Heart left ventricle (tissue), 16 donors: Measurements from ENCODE around the gene NELL1. TPM values are rescaled to one million over a fixed set of nuclear protein-coding genes. Genes with fewer than 3 reads are reported as not detected.

Source experiments
- ATAC-seq, 4 donors: fragments of 200-7000 bp; cut with Tn5 transposase; one replicate each; pipeline ENCODE4 v1.9.1; 2020 to 2022; ENCODE audit warnings: moderate library complexity in 4 of 4, mild to moderate bottlenecking in 3 of 4, moderate number of reproducible peaks in 1 of 4
- DNase-seq, 5 donors: peaks; one replicate each; pipeline ENCODE4 v3.0.0-alpha.2; 2020
- H3K27ac ChIP-seq, 12 donors: fragments of 200-600 bp; sonication (generic) in 4 of 12; one replicate each; pipeline versions ENCODE4 v1.5.0 to v1.8.0; 2016 to 2022; ENCODE audit warnings: mild to moderate bottlenecking in 2 of 12
- H3K27me3 ChIP-seq, 9 donors: fragments of 200-600 bp; sonication (generic) in 2 of 9; one replicate each; pipeline versions ENCODE4 v1.5.1 to v1.8.0; 2016 to 2022; ENCODE audit warnings: mild to moderate bottlenecking in 3 of 9
- H3K36me3 ChIP-seq, 9 donors: fragments of 200-600 bp; sonication (generic) in 2 of 9; one replicate each; pipeline versions ENCODE4 v1.5.0 to v1.8.0; 2018 to 2022; ENCODE audit warnings: mild to moderate bottlenecking in 2 of 9
- H3K4me1 ChIP-seq, 12 donors: fragments of 200-600 bp; sonication (generic) in 4 of 12; one replicate each; pipeline versions ENCODE4 v1.5.0 to v1.8.0; 2016 to 2022; ENCODE audit warnings: mild to moderate bottlenecking in 3 of 12
- H3K4me3 ChIP-seq, 12 donors: fragments of 200-600 bp; sonication (generic) in 4 of 12; one replicate each; pipeline versions ENCODE4 v1.5.0 to v1.8.0; 2017 to 2022; ENCODE audit warnings: mild to moderate bottlenecking in 9 of 12, moderate library complexity in 4 of 12
- H3K9me3 ChIP-seq, 12 donors: fragments of 200-600 bp; sonication (generic) in 4 of 12; one replicate each; pipeline versions ENCODE4 v1.5.0 to v1.8.0; 2016 to 2022; ENCODE audit warnings: mild to moderate bottlenecking in 1 of 12
- CTCF ChIP-seq, 12 donors: fragments of 200-600 bp; sonication (generic) in 4 of 12; IDR thresholded peaks; one replicate each; pipeline versions ENCODE4 v1.5.0 to v1.8.0; 2018 to 2022; ENCODE audit warnings: antibody characterized with exemption in 12 of 12, mild to moderate bottlenecking in 5 of 12
- POLR2A ChIP-seq, 2 donors: fragments of 450-650 bp; IDR thresholded peaks; one replicate each; pipeline ENCODE4 v1.6.1; 2017; ENCODE audit warnings: antibody characterized with exemption in 2 of 2, mild to moderate bottlenecking in 2 of 2, moderate library complexity in 2 of 2
- WGBS, 4 donors: extraction: QIAGEN DNeasy Blood & Tissue Kit in 2 of 4; methylation state at CpG; one replicate each; pipeline versions ENCODE4 v1.1.5 to v1.1.7; 2013 to 2018; 5-methylcytosine and 5-hydroxymethylcytosine counted together
- intact Hi-C, 10 donors: fragments of 100-400 bp; cut with DNase I; formaldehyde crosslinking; loops; one replicate each; pipeline versions ENCODE4 v1.11.1 to v1.14.2; 2022
- polyA plus RNA-seq, 2 donors: library from polyadenylated mRNA; stranded (reverse); fragments of 200-250 nt; gene quantifications; one replicate each; pipeline ENCODE4 v1.2.3, GENCODE V29; 2013
- total RNA-seq, 9 donors: library from RNA; depleted of rRNA in 2 of 9; stranded (reverse); fragments of >200 nt in 2 of 9; fragmentation: NEBNext Ultra II Directional in 3 of 9; extraction: Animal tissue kit (Norgen Biotek cat#: 25700) in 3 of 9; gene quantifications; one replicate each; pipeline versions ENCODE4 v1.1.0 to v1.2.4, GENCODE V29; 2016 to 2023
- donor health status: ischemic (EF 13 %, LVEDD 7.1; RV severe dilation, severe dysfunction).
- donor health status: healthy with polysubstance abuse.
- donor health status: DM: no; HTN: yes; CAD: no.
- donor health status: DM: no; HTN: no; CAD: no.
- donor health status: ischemic (EF 25% LVEDD 6.9; RV normal size, moderate dysfunction).
- donor health status: ischemic (EF 25% LVEDD 5.7; RV mildly dilated, moderate dysfunction).
- donor health status: healthy.
- donor health status: DM: yes; HTN: yes; CAD: no.
- donor health status: ischemic (EF 35%, LVEDD 5.7; RV mildly dilated, moderate dysfunction).
- donor health status: nonischemic (EF 11% LVEDD 7.7; RV severe dilation, severe dysfunction).
- donor health status: DM: yes; HTN: yes; CAD: no.
- donor health status: PGD.
- donor health status: ischemic (EF 29% LVEDD 5.4; RV normal size, mild dysfunction).
- donor health status: nonischemic (EF 23%, LVEDD 6.1; RV moderate dilation, normal function).

Gene NELL1
- total and polyA plus RNA-seq, 11 donors: 1.6 TPM; not detected in 10

- 55 to 62% (median 61%) methylated on average over 2 of the region's 2 CpGs for WGBS, 4 donors
- Histone ChIP-seq H3K9me3 (peaks cover 0 to 13% (median 0%) of the 10 kb centered on the region in 12 donors), H3K4me3 (no peak overlapping the region), H3K4me1 (no peaks in the 10 kb centered on the region), H3K36me3 (no peaks in the 10 kb centered on the region), H3K27me3 (no peaks in the 10 kb centered on the region), H3K27ac (no peak overlapping the region)
- TF ChIP-seq POLR2A (IDR thresholded peaks at IDR 0.05) (no peak), CTCF (IDR thresholded peaks at IDR 0.05) (no peak)
- intact Hi-C loops: no loop called here
- ATAC-seq (no peak), DNase-seq (no peak)
Observed at GRCh38 chr11:21295508-21295907, 626.1 kb downstream of the NELL1 start.

DNA sequence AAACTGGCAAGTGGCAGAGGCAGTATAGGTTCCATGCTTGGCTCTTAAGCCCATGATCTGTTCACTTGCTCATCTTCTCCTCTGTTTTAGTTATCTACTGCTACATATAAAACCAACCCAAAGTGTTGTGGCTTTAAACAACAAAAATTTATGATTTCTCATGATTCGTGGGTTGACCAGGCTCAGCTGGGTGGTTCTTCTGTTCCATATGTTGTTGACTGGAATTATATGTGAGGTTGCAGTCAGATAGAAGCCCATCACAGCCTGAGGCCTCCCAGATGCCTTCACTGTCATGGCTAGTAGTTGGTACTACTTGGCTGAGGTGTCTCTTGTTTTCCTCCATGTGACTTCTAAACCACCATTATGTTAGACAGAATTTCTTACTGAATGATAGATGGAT is 632.6 kb downstream of the NELL1 start:
- Histone ChIP-seq H3K36me3 (no peaks in the 10 kb centered on the region), H3K4me1 (no peaks in the 10 kb centered on the region), H3K27me3 (no peaks in the 10 kb centered on the region), H3K27ac (no peak overlapping the region), H3K4me3 (no peak overlapping the region), H3K9me3 (peaks cover 0 to 17% (median 3%) of the 10 kb centered on the region in 12 donors)
- DNase-seq (no peak), ATAC-seq (no peak)
- 41 to 89% (median 79%) methylated on average over 1 of the region's 1 CpG for WGBS, 4 donors
- intact Hi-C loops: no loop called here
- TF ChIP-seq CTCF (IDR thresholded peaks at IDR 0.05) (no peak), POLR2A (IDR thresholded peaks at IDR 0.05) (no peak)

DNA sequence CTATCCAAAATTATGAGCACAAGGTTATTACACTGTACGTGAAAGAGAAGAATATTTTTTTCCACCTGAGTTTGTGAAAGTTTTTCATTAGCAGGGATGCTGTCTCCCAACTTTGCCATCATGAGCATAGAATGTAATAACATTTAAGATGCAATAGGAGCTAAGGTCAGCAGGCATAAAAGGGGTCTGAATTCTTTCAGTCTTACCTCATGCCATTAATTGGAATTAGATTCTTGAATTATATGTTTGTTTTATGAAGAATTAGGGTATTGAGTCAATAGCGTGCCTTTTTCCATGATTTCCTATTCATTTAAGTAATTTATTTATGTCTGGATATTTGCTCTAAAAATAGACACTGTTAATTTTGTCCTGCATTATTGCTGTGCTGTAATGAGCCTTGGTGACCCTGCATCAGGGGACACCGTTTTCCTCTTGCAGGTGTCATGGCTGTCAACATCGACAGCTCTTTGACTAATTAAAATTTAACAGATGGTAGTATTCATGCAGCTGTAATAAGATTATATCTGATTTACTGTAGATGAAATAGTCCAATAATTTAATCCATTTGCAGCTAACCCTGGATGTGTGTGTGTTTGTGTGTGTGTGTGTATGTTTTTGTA is 637.5 kb downstream of the NELL1 start:
- TF ChIP-seq CTCF (IDR thresholded peaks at IDR 0.05) (no peak), POLR2A (IDR thresholded peaks at IDR 0.05) (no peak)
- intact Hi-C loops: no loop called here
- no peak for ATAC-seq

DNA sequence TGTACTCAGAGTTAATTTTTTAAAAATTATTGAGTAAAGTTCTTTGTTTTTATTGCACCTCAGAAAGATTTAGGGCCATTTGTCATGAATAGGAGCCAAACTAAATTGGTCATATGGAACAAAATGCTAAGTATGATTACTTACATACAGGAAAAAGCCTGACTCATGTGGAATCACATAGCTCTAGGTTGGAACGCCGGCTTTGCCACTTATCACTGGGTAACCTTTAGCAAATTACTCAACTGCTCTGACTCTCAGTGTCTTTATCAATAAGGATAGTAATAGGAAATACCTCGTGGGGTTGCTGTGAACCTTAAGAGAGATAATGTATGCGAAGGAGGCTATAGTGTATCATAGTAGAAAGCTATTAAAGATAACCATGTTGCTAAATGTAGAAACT is 638.5 kb downstream of the NELL1 start:
- Histone ChIP-seq H3K4me3 (no peak overlapping the region), H3K27me3 (no peaks in the 10 kb centered on the region), H3K27ac (no peak overlapping the region), H3K4me1 (no peaks in the 10 kb centered on the region), H3K9me3 (no peaks in the 10 kb centered on the region), H3K36me3 (no peaks in the 10 kb centered on the region)
- no peak for DNase-seq
- ATAC-seq: no peak
- intact Hi-C loops: no loop called here
- TF ChIP-seq CTCF (IDR thresholded peaks at IDR 0.05): no peak
- no peak for TF ChIP-seq POLR2A (IDR thresholded peaks at IDR 0.05)
- 27 to 32% (median 29%) methylated on average over 4 of the region's 4 CpGs for WGBS, 4 donors

More for the DNA sequence above, 637.5 kb downstream of the NELL1 start:
- Histone ChIP-seq H3K4me1 (no peaks in the 10 kb centered on the region), H3K27me3 (no peaks in the 10 kb centered on the region), H3K4me3 (no peak overlapping the region), H3K9me3 (peaks cover 0 to 10% (median under 1%) of the 10 kb centered on the region in 12 donors), H3K27ac (no peak overlapping the region), H3K36me3 (no peaks in the 10 kb centered on the region)
- 66 to 76% (median 70%) methylated on average over 4 of the region's 4 CpGs for WGBS, 4 donors
- no peak for DNase-seq
